ENCODE measurements around the gene MDP1. TPM values are rescaled to one million over a fixed set of nuclear protein-coding genes. Genes with fewer than 3 reads are reported as not detected.

Gene MDP1
- total RNA-seq, 1 experiment from 2014 or later = 15.0 TPM

DNA sequence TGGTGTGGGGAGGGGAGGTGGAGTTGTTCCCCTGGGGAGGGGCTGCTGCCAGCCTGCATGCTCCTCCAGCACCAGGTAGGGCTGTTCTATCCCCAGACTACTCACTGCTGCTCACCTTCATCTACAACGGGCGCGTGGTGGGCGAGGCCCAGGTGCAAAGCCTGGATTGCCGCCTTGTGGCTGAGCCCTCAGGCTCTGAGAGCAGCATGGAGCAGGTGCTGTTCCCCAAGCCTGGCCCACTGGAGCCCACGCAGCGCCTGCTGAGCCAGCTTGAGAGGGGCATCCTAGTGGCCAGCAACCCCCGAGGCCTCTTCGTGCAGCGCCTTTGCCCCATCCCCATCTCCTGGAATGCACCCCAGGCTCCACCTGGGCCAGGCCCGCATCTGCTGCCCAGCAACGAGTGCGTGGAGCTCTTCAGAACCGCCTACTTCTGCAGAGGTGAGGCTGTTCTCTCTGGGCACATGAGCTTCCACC, 51.3 kb downstream of the MDP1 start:
- DNase-seq (ENCODE audit: extremely low read depth, low read depth) = no peak

Small RNA genes lying within 50 kb of the gene (small RNA-seq; reads per million reads assigned to genes)
- 0 to 0.02 reads per million in 2 experiments for gene AL136295.4
- 0 to 0.06 reads per million in 2 experiments for gene CHMP4A
- gene IPO4 = 0 to 0.18 reads per million in 2 experiments
- 0 reads per million in 2 experiments for gene IRF9
- gene MDP1 = 0 reads per million in 2 experiments

Other genes with a start within 250 kb of the MDP1 start
- gene DHRS4L2, start 227.1 kb downstream of the MDP1 start, total RNA-seq (2014; rRNA removed; shearing (Covaris generic)) = 19.4 and 21.7 TPM in 2 replicates
- gene CARMIL3, start 164.1 kb downstream of the MDP1 start, total RNA-seq (2014; rRNA removed; shearing (Covaris generic)) = 1.1 and 1.7 TPM in 2 replicates
- not detected in 2 replicates for gene CPNE6, start 144.5 kb downstream of the MDP1 start, total RNA-seq (2014; rRNA removed; shearing (Covaris generic))
- gene PCK2, start 121.8 kb downstream of the MDP1 start, total RNA-seq (2014; rRNA removed; shearing (Covaris generic)) = 35.8 and 40.8 TPM in 2 replicates
- gene DCAF11, start 101.3 kb downstream of the MDP1 start, total RNA-seq (2014; rRNA removed; shearing (Covaris generic)) = 49.6 and 54.1 TPM in 2 replicates
- gene NRL, start 101.1 kb downstream of the MDP1 start, total RNA-seq (2014; rRNA removed; shearing (Covaris generic)) = 1.4 and 1.6 TPM in 2 replicates
- 0.45 and 0.84 TPM in 2 replicates for gene FITM1, start 85.4 kb downstream of the MDP1 start, total RNA-seq (2014; rRNA removed; shearing (Covaris generic))
- 160 and 177 TPM in 2 replicates for gene PSME1, start 79.9 kb downstream of the MDP1 start, total RNA-seq (2014; rRNA removed; shearing (Covaris generic))
- gene EMC9, start 74.5 kb downstream of the MDP1 start, total RNA-seq (2014; rRNA removed; shearing (Covaris generic)) = 29.6 and 33.5 TPM in 2 replicates
- gene PSME2, start 69.5 kb downstream of the MDP1 start, total RNA-seq (2014; rRNA removed; shearing (Covaris generic)) = 204 and 205 TPM in 2 replicates
- 32.0 and 35.1 TPM in 2 replicates for gene RNF31, start 68.6 kb downstream of the MDP1 start, total RNA-seq (2014; rRNA removed; shearing (Covaris generic))
- gene IRF9, start 54.8 kb downstream of the MDP1 start, total RNA-seq (2014; rRNA removed; shearing (Covaris generic)) = 14.9 and 16.8 TPM in 2 replicates
- 1.4 and 4.6 TPM in 2 replicates for gene REC8, start 44.0 kb downstream of the MDP1 start, total RNA-seq (2014; rRNA removed; shearing (Covaris generic))
- 38.9 and 48.8 TPM in 2 replicates for gene IPO4, start 27.2 kb downstream of the MDP1 start, total RNA-seq (2014; rRNA removed; shearing (Covaris generic))
- 61.4 and 63.5 TPM in 2 replicates for gene TM9SF1, start 20.6 kb downstream of the MDP1 start, total RNA-seq (2014; rRNA removed; shearing (Covaris generic))
- 0.20 TPM in 1 of 2 replicates, not detected in the other for gene TSSK4, start 10.4 kb downstream of the MDP1 start, total RNA-seq (2014; rRNA removed; shearing (Covaris generic))
- 51.2 and 82.4 TPM in 2 replicates for gene CHMP4A, start 2.6 kb downstream of the MDP1 start, total RNA-seq (2014; rRNA removed; shearing (Covaris generic))
- gene NEDD8, start 16.3 kb upstream of the MDP1 start, total RNA-seq (2014; rRNA removed; shearing (Covaris generic)) = 207 and 223 TPM in 2 replicates
- 88.7 and 89.5 TPM in 2 replicates for gene GMPR2, start 16.9 kb upstream of the MDP1 start, total RNA-seq (2014; rRNA removed; shearing (Covaris generic))
- gene TINF2, start 26.6 kb upstream of the MDP1 start, total RNA-seq (2014; rRNA removed; shearing (Covaris generic)) = 46.9 and 48.7 TPM in 2 replicates
- gene TGM1, start 47.1 kb upstream of the MDP1 start, total RNA-seq (2014; rRNA removed; shearing (Covaris generic)) = 5.2 TPM in 2 replicates
- gene RABGGTA, start 55.5 kb upstream of the MDP1 start, total RNA-seq (2014; rRNA removed; shearing (Covaris generic)) = 32.2 and 34.2 TPM in 2 replicates
- 8.5 and 9.6 TPM in 2 replicates for gene DHRS1, start 83.7 kb upstream of the MDP1 start, total RNA-seq (2014; rRNA removed; shearing (Covaris generic))
- gene NOP9, start 83.8 kb upstream of the MDP1 start, total RNA-seq (2014; rRNA removed; shearing (Covaris generic)) = 16.2 and 16.6 TPM in 2 replicates
- not detected in 2 replicates for gene CIDEB, start 91.9 kb upstream of the MDP1 start, total RNA-seq (2014; rRNA removed; shearing (Covaris generic))
- 7.7 and 8.6 TPM in 2 replicates for gene LTB4R2, start 94.1 kb upstream of the MDP1 start, total RNA-seq (2014; rRNA removed; shearing (Covaris generic))
- gene LTB4R, start 95.4 kb upstream of the MDP1 start, total RNA-seq (2014; rRNA removed; shearing (Covaris generic)) = 11.1 and 13.4 TPM in 2 replicates
- gene ADCY4, start 119.0 kb upstream of the MDP1 start, total RNA-seq (2014; rRNA removed; shearing (Covaris generic)) = 0.40 TPM in 1 of 2 replicates, not detected in the other
- gene RIPK3, start 123.9 kb upstream of the MDP1 start, total RNA-seq (2014; rRNA removed; shearing (Covaris generic)) = not detected in 2 replicates
- 17.7 and 23.6 TPM in 2 replicates for gene NFATC4, start 152.1 kb upstream of the MDP1 start, total RNA-seq (2014; rRNA removed; shearing (Covaris generic))
- 0.12 and 0.17 TPM in 2 replicates for gene NYNRIN, start 182.9 kb upstream of the MDP1 start, total RNA-seq (2014; rRNA removed; shearing (Covaris generic))
- 1.1 and 1.2 TPM in 2 replicates for gene CBLN3, start 213.6 kb upstream of the MDP1 start, total RNA-seq (2014; rRNA removed; shearing (Covaris generic))
- 51.1 and 58.3 TPM in 2 replicates for gene KHNYN, start 213.9 kb upstream of the MDP1 start, total RNA-seq (2014; rRNA removed; shearing (Covaris generic))
- gene SDR39U1, start 226.7 kb upstream of the MDP1 start, total RNA-seq (2014; rRNA removed; shearing (Covaris generic)) = 22.6 and 24.7 TPM in 2 replicates